Stimulated activated CD4-positive, alpha-beta T cell treated with anti-CD3 and anti-CD28 coated beads, TNF-alpha, amount 100 ng/mL, for 24 hours (primary cell): ENCODE data around the gene PTP4A2.

Experiments used
- DNase-seq, 3 experiments: peaks; one replicate each; pipeline ENCODE4 v3.0.0-alpha.2; 2020; ENCODE audit warnings: low read depth in 3 of 3

PTP4A2 gene

GRCh38 chr1:31888291-31888690 lies 49.9 kb downstream of the PTP4A2 start:
- DNase-seq = no peak

GRCh38 chr1:31886866-31887265 lies 51.3 kb downstream of the PTP4A2 start:
- DNase-seq = no peak

GRCh38 chr1:31885851-31886250 lies 52.3 kb downstream of the PTP4A2 start:
- no peak for DNase-seq

GRCh38 chr1:31883357-31883942 lies 54.7 kb downstream of the PTP4A2 start:
- DNase-seq = no peak

GRCh38 chr1:31881688-31882000 lies 56.5 kb downstream of the PTP4A2 start:
- no peak for DNase-seq

GRCh38 chr1:31880957-31881687 lies 57.0 kb downstream of the PTP4A2 start:
- no peak for DNase-seq

- no peak for DNase-seq
Measured at GRCh38 chr1:31879981-31880608, 58.1 kb downstream of the PTP4A2 start.

- no peak for DNase-seq
Measured at GRCh38 chr1:31878058-31878457, 60.1 kb downstream of the PTP4A2 start.

GRCh38 chr1:31877544-31877943 lies 60.6 kb downstream of the PTP4A2 start:
- no peak for DNase-seq

GRCh38 chr1:31875636-31876236 lies 62.4 kb downstream of the PTP4A2 start:
- DNase-seq = no peak

GRCh38 chr1:31874942-31875341 lies 63.2 kb downstream of the PTP4A2 start:
- DNase-seq = no peak

- DNase-seq = no peak
Measured at GRCh38 chr1:31872658-31873636, 65.2 kb downstream of the PTP4A2 start.

GRCh38 chr1:31871703-31872102 lies 66.5 kb downstream of the PTP4A2 start:
- DNase-seq = no peak

GRCh38 chr1:31870086-31870736 lies 68.0 kb downstream of the PTP4A2 start:
- no peak for DNase-seq

- DNase-seq = no peak
Measured at GRCh38 chr1:31869449-31869848, 68.7 kb downstream of the PTP4A2 start.

GRCh38 chr1:31868862-31869261 lies 69.3 kb downstream of the PTP4A2 start:
- no peak for DNase-seq

- no peak for DNase-seq
Measured at GRCh38 chr1:31867546-31867945, 70.6 kb downstream of the PTP4A2 start.

GRCh38 chr1:31866450-31867032 lies 71.6 kb downstream of the PTP4A2 start:
- no peak for DNase-seq

- DNase-seq = no peak
Measured at GRCh38 chr1:31865728-31866449, 72.3 kb downstream of the PTP4A2 start.

GRCh38 chr1:31862071-31862470 lies 76.1 kb downstream of the PTP4A2 start:
- no peak for DNase-seq
